ENCODE measurements around the gene ZCCHC24.

Gene ZCCHC24

GRCh38 chr10:79434223-79434687, 11.2 kb downstream of the ZCCHC24 start:
- H3K4me1 Mint-ChIP-seq (ENCODE audit: low read depth): peaks cover 4% of the 10 kb centered on the region
- no peaks in the 10 kb centered on the region for H3K36me3 Mint-ChIP-seq
- no peaks in the 10 kb centered on the region for H3K9me3 Mint-ChIP-seq (ENCODE audit: low read depth)
- H3K27me3 Mint-ChIP-seq: no peaks in the 10 kb centered on the region
- H3K27ac Mint-ChIP-seq: peak overlapping the region; percentile 28
- H3K4me3 Mint-ChIP-seq: no peak overlapping the region

- Mint-ChIP-seq H3K27me3 (no peaks in the 10 kb centered on the region), H3K27ac (no peak overlapping the region), H3K4me3 (no peak overlapping the region), H3K4me1 (ENCODE audit: low read depth) (peaks cover 4% of the 10 kb centered on the region), H3K9me3 (ENCODE audit: low read depth) (no peaks in the 10 kb centered on the region), H3K36me3 (no peaks in the 10 kb centered on the region)
Measured at GRCh38 chr10:79433324-79434222, 11.9 kb downstream of the ZCCHC24 start.

DNA sequence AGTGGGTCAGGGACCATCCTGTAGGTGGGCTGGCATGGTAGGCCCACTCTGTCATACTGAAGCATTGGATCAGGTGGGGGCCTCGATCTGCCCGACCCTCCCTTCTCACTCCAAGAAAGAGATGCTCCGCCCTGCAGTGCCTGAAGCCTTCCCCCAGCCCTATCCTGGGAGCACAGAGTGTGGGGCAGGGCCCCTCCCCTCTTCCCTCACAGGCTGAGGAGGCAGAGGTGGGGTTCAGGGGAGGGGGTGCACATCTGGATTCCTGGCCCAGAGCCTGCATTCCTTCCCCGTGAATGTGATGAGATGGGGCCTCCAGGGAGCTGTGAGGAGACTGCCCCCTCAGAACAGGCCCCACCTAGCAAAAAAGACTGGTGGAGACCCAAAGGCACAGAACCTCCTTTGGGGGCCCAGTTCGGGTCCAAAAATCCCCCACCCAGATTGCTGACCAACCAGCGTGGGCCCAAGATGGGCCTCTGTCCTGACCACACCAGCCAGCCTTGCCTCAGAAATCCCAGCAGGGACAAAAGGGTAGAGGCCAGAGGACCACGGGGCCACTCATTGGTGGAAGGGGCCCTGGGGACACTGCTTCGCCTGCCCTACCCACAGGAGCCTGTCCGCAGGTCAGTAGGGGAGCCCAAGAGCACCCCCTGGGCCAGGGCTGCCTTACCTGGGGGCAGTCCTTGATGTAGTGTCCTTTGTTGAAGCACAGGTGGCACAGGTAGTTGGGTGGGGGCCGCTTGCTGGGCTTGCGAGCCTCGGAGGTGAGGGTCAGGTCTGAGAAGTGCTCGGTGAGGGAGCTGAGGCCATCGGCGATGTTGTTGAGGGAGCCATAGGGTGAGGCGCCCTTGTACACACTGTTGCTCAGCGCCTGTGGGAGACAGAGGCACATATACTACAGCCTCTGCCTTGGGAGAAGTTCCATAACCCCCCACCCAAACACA, 13.3 kb downstream of the ZCCHC24 start:
- no peak overlapping the region for H3K27ac Mint-ChIP-seq
- H3K4me1 Mint-ChIP-seq (ENCODE audit: low read depth): peaks cover 4% of the 10 kb centered on the region
- H3K27me3 Mint-ChIP-seq: no peaks in the 10 kb centered on the region
- H3K4me3 Mint-ChIP-seq: no peak overlapping the region
- H3K9me3 Mint-ChIP-seq (ENCODE audit: low read depth): no peaks in the 10 kb centered on the region
- peaks cover 5% of the 10 kb centered on the region for H3K36me3 Mint-ChIP-seq

- no peaks in the 10 kb centered on the region for H3K9me3 Mint-ChIP-seq (ENCODE audit: low read depth)
- H3K36me3 Mint-ChIP-seq: peaks cover 5% of the 10 kb centered on the region
- H3K27ac Mint-ChIP-seq: no peak overlapping the region
- H3K4me1 Mint-ChIP-seq (ENCODE audit: low read depth): peaks cover 4% of the 10 kb centered on the region
- no peaks in the 10 kb centered on the region for H3K27me3 Mint-ChIP-seq
- H3K4me3 Mint-ChIP-seq: no peak overlapping the region
Measured at GRCh38 chr10:79431428-79431827, 14.0 kb downstream of the ZCCHC24 start.

DNA sequence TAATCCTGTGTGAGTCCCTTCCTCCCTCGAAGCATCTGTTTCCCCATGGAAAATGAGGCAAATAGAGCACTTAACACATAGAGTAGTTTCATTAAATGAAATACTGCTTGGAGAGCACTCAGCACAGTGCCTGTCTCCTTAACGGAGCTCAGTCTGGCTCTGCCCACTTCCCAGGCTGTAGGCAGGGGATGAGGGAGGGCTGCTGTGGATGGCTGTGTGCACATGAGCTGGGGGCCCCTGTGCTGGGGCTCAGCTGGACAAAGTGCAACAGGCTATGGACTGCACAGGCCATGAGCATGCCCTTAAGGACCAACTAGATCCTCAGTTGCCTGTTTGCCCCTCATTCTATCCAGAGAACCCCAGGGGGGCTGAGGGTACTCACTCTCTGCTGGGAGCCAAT, 14.5 kb downstream of the ZCCHC24 start:
- no peaks in the 10 kb centered on the region for H3K27me3 Mint-ChIP-seq
- peaks cover 4% of the 10 kb centered on the region for H3K4me1 Mint-ChIP-seq (ENCODE audit: low read depth)
- H3K36me3 Mint-ChIP-seq: peaks cover 5% of the 10 kb centered on the region
- no peaks in the 10 kb centered on the region for H3K9me3 Mint-ChIP-seq (ENCODE audit: low read depth)
- no peak overlapping the region for H3K27ac Mint-ChIP-seq
- H3K4me3 Mint-ChIP-seq: no peak overlapping the region

DNA sequence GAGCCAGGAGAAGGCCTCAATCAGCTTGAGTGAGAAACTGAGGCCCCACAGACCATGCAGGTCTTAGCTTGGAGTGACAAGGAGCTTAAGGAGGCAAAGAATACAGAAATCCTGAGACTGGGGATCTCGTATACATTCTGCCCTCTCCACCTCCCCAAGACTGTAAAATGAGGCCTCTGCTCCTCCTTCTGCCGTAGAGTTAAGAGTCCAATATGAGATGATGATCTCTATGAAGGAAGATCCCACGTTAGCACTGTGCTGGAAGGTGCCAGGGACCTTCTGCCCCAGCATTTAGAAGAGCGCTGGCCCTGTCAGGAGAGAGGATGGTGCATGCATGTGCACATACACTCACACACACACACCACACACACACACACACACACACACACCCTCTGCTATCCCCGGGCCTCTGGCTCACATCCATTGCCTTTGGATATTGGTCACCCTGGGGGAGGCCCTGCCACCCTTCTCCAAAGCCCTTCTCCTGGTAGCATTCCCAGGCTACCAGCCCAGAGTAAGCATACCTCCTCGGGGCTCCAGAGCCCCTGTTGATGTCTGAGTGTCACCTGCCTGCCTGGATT, 15.0 kb downstream of the ZCCHC24 start:
- no peaks in the 10 kb centered on the region for H3K9me3 Mint-ChIP-seq (ENCODE audit: low read depth)
- H3K27me3 Mint-ChIP-seq: no peaks in the 10 kb centered on the region
- H3K4me1 Mint-ChIP-seq (ENCODE audit: low read depth): peaks cover 4% of the 10 kb centered on the region
- no peak overlapping the region for H3K27ac Mint-ChIP-seq
- no peak overlapping the region for H3K4me3 Mint-ChIP-seq
- peaks cover 5% of the 10 kb centered on the region for H3K36me3 Mint-ChIP-seq

DNA sequence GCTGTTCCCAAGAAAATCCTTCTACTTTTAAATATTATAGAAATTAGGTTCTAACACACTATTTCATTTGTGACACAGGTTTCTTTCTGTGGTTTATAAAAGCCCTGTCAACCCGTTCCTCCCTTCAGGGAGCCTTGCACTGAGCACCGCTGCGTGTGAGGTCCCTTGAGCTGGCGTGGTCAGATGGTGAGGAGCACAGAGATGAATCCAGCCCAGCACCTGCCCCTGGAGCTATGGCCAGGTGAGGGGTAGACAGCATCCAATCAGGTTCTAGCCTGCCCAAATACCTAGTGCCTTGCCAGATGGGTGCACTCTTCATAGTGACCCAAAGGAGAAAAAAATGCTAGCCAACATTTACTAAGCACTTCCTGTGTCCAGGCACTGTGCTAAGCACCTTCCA, 15.7 kb downstream of the ZCCHC24 start:
- no peaks in the 10 kb centered on the region for H3K27me3 Mint-ChIP-seq
- H3K4me1 Mint-ChIP-seq (ENCODE audit: low read depth): peaks cover 4% of the 10 kb centered on the region
- H3K27ac Mint-ChIP-seq: no peak overlapping the region
- no peak overlapping the region for H3K4me3 Mint-ChIP-seq
- no peaks in the 10 kb centered on the region for H3K9me3 Mint-ChIP-seq (ENCODE audit: low read depth)
- peaks cover 5% of the 10 kb centered on the region for H3K36me3 Mint-ChIP-seq

DNA sequence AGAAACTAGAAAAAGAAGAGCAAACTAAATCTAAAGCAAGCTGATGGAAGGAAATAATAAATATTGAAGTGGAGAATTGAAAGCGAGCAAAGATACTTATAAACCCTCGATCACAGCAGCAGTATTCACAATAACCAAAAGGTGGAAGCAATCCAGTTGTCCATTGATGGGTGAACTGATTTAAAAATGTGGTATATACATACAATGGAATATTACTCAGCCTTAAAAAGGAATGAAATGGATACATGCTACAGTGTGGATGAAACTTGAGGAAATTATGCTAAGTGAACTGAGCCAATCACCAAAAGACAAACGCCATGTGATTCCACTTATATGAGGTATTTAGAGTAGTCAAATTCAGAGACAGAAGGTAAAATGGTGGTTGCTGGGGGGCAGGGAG, 17.5 kb downstream of the ZCCHC24 start:
- H3K4me3 Mint-ChIP-seq: no peak overlapping the region
- H3K4me1 Mint-ChIP-seq (ENCODE audit: low read depth): no peaks in the 10 kb centered on the region
- H3K36me3 Mint-ChIP-seq: peaks cover 5% of the 10 kb centered on the region
- no peak overlapping the region for H3K27ac Mint-ChIP-seq
- H3K27me3 Mint-ChIP-seq: no peaks in the 10 kb centered on the region
- H3K9me3 Mint-ChIP-seq (ENCODE audit: low read depth): no peaks in the 10 kb centered on the region

DNA sequence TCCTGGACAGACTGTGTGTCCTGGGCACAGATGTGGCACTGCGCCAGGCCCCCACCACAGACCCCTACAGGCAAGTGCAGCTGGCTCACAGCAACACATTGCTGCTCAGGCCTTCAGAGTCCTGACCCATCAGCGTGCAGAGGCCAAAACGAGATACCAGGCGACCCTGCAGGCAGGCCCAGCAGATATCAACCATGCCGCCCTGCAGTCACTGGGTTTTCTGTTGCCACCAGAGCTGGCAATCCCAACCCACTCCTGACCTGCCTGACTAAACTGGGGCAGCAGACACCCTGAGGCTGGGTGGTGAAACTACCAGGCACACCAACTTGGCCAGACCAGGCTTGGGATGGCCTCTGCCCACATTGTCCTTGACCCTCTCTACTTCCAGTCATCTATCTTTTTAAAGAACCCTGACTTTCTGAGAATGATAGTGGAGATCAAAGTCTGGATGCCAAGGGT, 20.3 kb downstream of the ZCCHC24 start:
- H3K9me3 Mint-ChIP-seq (ENCODE audit: low read depth): no peaks in the 10 kb centered on the region
- H3K27ac Mint-ChIP-seq: no peak overlapping the region
- no peaks in the 10 kb centered on the region for H3K27me3 Mint-ChIP-seq
- no peak overlapping the region for H3K4me3 Mint-ChIP-seq
- no peaks in the 10 kb centered on the region for H3K4me1 Mint-ChIP-seq (ENCODE audit: low read depth)
- peaks cover 5% of the 10 kb centered on the region for H3K36me3 Mint-ChIP-seq

GRCh38 chr10:79424221-79425073, 21.0 kb downstream of the ZCCHC24 start:
- Mint-ChIP-seq H3K9me3 (ENCODE audit: low read depth) (no peaks in the 10 kb centered on the region), H3K36me3 (peaks cover 5% of the 10 kb centered on the region), H3K27ac (no peak overlapping the region), H3K4me3 (no peak overlapping the region), H3K27me3 (no peaks in the 10 kb centered on the region), H3K4me1 (ENCODE audit: low read depth) (no peaks in the 10 kb centered on the region)

GRCh38 chr10:79422178-79422892, 23.1 kb downstream of the ZCCHC24 start:
- peaks cover 1% of the 10 kb centered on the region for H3K36me3 Mint-ChIP-seq
- no peak overlapping the region for H3K27ac Mint-ChIP-seq
- no peaks in the 10 kb centered on the region for H3K9me3 Mint-ChIP-seq (ENCODE audit: low read depth)
- H3K4me3 Mint-ChIP-seq: no peak overlapping the region
- no peaks in the 10 kb centered on the region for H3K4me1 Mint-ChIP-seq (ENCODE audit: low read depth)
- H3K27me3 Mint-ChIP-seq: no peaks in the 10 kb centered on the region

DNA sequence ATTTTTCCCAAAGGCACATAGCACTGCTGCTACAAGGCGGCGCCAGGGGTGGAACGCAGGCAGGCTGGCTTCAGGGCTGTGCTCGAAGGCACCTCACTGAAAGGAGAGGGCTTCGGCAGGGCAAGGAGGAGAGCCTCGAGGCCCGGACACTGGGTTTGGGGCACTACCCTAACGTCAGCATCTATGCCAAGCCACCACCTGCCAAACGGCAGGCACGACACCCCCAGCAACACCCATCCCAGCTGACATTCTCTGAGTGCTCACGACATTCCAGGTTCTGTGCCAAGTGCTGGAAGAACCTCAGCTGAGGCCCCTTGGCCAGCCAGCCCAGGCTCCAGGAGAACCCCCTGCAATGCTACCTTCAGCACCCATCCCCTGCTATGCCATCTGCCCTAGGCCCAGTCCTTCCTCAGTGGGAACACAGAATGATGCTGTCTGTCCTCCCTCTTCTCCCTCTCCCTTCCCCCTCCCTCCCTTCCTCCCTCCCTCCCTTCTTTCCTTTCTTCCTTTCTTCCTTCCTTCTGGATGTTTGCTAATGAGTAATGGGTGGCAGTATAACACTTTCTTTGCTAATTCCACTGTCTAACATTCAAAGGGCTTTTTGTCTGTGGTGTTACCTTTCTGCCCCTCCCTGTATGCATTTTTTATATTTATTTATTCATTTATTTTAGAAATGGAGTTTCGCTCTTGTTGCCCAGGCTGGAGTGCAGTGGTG, 24.3 kb downstream of the ZCCHC24 start:
- no peak overlapping the region for H3K27ac Mint-ChIP-seq
- no peaks in the 10 kb centered on the region for H3K9me3 Mint-ChIP-seq (ENCODE audit: low read depth)
- H3K36me3 Mint-ChIP-seq: peaks cover 2% of the 10 kb centered on the region
- H3K4me3 Mint-ChIP-seq: no peak overlapping the region
- no peaks in the 10 kb centered on the region for H3K27me3 Mint-ChIP-seq
- no peaks in the 10 kb centered on the region for H3K4me1 Mint-ChIP-seq (ENCODE audit: low read depth)

- no peak overlapping the region for H3K4me3 Mint-ChIP-seq
- no peaks in the 10 kb centered on the region for H3K9me3 Mint-ChIP-seq (ENCODE audit: low read depth)
- no peak overlapping the region for H3K27ac Mint-ChIP-seq
- H3K4me1 Mint-ChIP-seq (ENCODE audit: low read depth): no peaks in the 10 kb centered on the region
- H3K27me3 Mint-ChIP-seq: no peaks in the 10 kb centered on the region
- peaks cover 2% of the 10 kb centered on the region for H3K36me3 Mint-ChIP-seq
Measured at GRCh38 chr10:79418886-79419595, 26.4 kb downstream of the ZCCHC24 start.

Measured in activated naive CD8-positive, alpha-beta T cell (primary cell).